Neuronal stem cell (in vitro differentiated cells): Measurements from ENCODE around the gene RRM2.

Experiments used
- DNase-seq: peaks from one replicate; pipeline ENCODE4 v3.0.0-alpha.2; 2013; ENCODE audit warnings: low spot score
- H2AFZ ChIP-seq: one replicate; pipeline ENCODE4 v1.6.1; 2013; ENCODE audit warnings: mild to moderate bottlenecking, low read length, inconsistent platforms
- H2AK5ac ChIP-seq: 2 replicates; pipeline ENCODE4 v1.6.1; 2013; ENCODE audit warnings: low read depth, mild to moderate bottlenecking, inconsistent platforms, low read length, moderate library complexity, mixed read lengths
- H2BK120ac ChIP-seq: 2 replicates; pipeline ENCODE4 v1.6.1; 2013; ENCODE audit warnings: low read depth, mild to moderate bottlenecking, inconsistent platforms, low read length, moderate library complexity, mixed read lengths
- H2BK12ac ChIP-seq: one replicate; pipeline ENCODE4 v1.6.1; 2013; ENCODE audit warnings: low read length, inconsistent platforms
- H2BK15ac ChIP-seq: 2 replicates; pipeline ENCODE4 v1.6.1; 2013; ENCODE audit warnings: mild to moderate bottlenecking, low read length, inconsistent platforms, mixed read lengths
- H2BK5ac ChIP-seq: one replicate; pipeline ENCODE4 v1.6.1; 2013; ENCODE audit warnings: inconsistent platforms, mild to moderate bottlenecking, low read length, moderate library complexity
- H3K14ac ChIP-seq: one replicate; pipeline ENCODE4 v1.6.1; 2013; ENCODE audit warnings: low read length, inconsistent platforms
- H3K18ac ChIP-seq: 2 replicates; pipeline ENCODE4 v1.6.1; 2013; ENCODE audit warnings: low read length, inconsistent platforms
- H3K23ac ChIP-seq: 2 replicates; pipeline ENCODE4 v1.6.1; 2013; ENCODE audit warnings: low read depth, mild to moderate bottlenecking, mixed read lengths, low read length, inconsistent platforms; ENCODE audit not compliant: poor library complexity
- H3K27ac ChIP-seq: replicated peaks from 3 replicates; pipeline ENCODE4 v1.5.1; 2013; ENCODE audit warnings: low read length, inconsistent platforms
- H3K27me3 ChIP-seq, 3 experiments: 2 replicates each; pipeline ENCODE4 v1.6.1; 2013; ENCODE audit warnings: low read length in 3 of 3, mild to moderate bottlenecking in 2 of 3, inconsistent platforms in 1 of 3, low read depth in 1 of 3, mixed read lengths in 1 of 3, moderate library complexity in 1 of 3; ENCODE audit not compliant: control insufficient read depth in 3 of 3, insufficient read depth in 3 of 3
- H3K36me3 ChIP-seq, 2 donors: replicated peaks in 1 of 2; 2 replicates each; pipeline ENCODE4 v1.6.1; 2013; ENCODE audit warnings: low read length in 2 of 2; ENCODE audit not compliant: control insufficient read depth in 2 of 2, insufficient read depth in 2 of 2
- H3K4ac ChIP-seq: 2 replicates; pipeline ENCODE4 v1.6.1; 2013; ENCODE audit warnings: inconsistent platforms, mild to moderate bottlenecking, low read length, moderate library complexity
- H3K4me1 ChIP-seq, 2 donors: 1 replicate in 1 of 2; 2 replicates in 1 of 2; pipeline ENCODE4 v1.6.1; 2013; ENCODE audit warnings: low read length in 2 of 2, low read depth in 1 of 2; ENCODE audit not compliant: control insufficient read depth in 2 of 2, insufficient read depth in 1 of 2
- H3K4me2 ChIP-seq: one replicate; pipeline ENCODE4 v1.6.1; 2013; ENCODE audit warnings: mild to moderate bottlenecking, low read length, inconsistent platforms; ENCODE audit not compliant: insufficient read depth, poor library complexity, severe bottlenecking
- H3K4me3 ChIP-seq, 2 donors: 2 replicates each; pipeline ENCODE4 v1.5.1; 2013; ENCODE audit warnings: low read length in 2 of 2, mild to moderate bottlenecking in 2 of 2, inconsistent platforms in 1 of 2, moderate library complexity in 1 of 2
- H3K79me1 ChIP-seq: one replicate; pipeline ENCODE4 v1.6.1; 2013; ENCODE audit warnings: low read depth, mild to moderate bottlenecking, inconsistent platforms, low read length, moderate library complexity
- H3K9ac ChIP-seq: one replicate; pipeline ENCODE4 v1.6.1; 2013; ENCODE audit warnings: mild to moderate bottlenecking, low read depth, low read length, inconsistent platforms; ENCODE audit not compliant: poor library complexity
- H3K9me3 ChIP-seq, 2 donors: replicated peaks in 1 of 2; 2 replicates each; pipeline versions ENCODE3 to v1.6.1; 2013; ENCODE audit warnings: low read length in 2 of 2, mild to moderate bottlenecking in 2 of 2, inconsistent platforms in 1 of 2, low read depth in 1 of 2, mixed read lengths in 1 of 2, moderate library complexity in 1 of 2; ENCODE audit not compliant: control insufficient read depth in 2 of 2, insufficient read depth in 1 of 2
- H4K8ac ChIP-seq: one replicate; pipeline ENCODE4 v1.6.1; 2013; ENCODE audit warnings: low read depth, mild to moderate bottlenecking, inconsistent platforms, low read length, moderate library complexity
- H4K91ac ChIP-seq: one replicate; pipeline ENCODE4 v1.6.1; 2013; ENCODE audit warnings: low read length, low read depth, mild to moderate bottlenecking, inconsistent platforms; ENCODE audit not compliant: poor library complexity
- WGBS, 2 donors: extraction: QIAGEN DNeasy Blood & Tissue Kit; methylation state at CpG; one replicate each; pipeline ENCODE4 v1.1.7; 2013; ENCODE audit warnings: missing lambda C conversion rate in 2 of 2, mixed read lengths in 1 of 2; ENCODE audit not compliant: insufficient read length in 2 of 2, insufficient replicate concordance in 1 of 2; ENCODE audit errors: extremely low coverage in 2 of 2; 5-methylcytosine and 5-hydroxymethylcytosine counted together

RRM2 gene

GRCh38 chr2:10168221-10168620 lies 45.7 kb downstream of the RRM2 start:
- Histone ChIP-seq H3K9me3 (no peaks in the 10 kb centered on the region), H3K36me3 (peaks cover 9 to 34% of the 10 kb centered on the region in 2 donors), H3K4me1 (peaks cover 19 to 24% of the 10 kb centered on the region in 2 donors), H2AFZ (no peak overlapping the region), H3K4ac (no peak overlapping the region), H3K9ac (no peak overlapping the region), H2BK15ac (no peak overlapping the region), H4K8ac (no peak overlapping the region), H3K18ac (no peak overlapping the region), H3K4me2 (no peak overlapping the region), H2BK12ac (no peak overlapping the region), H3K27ac (no peak overlapping the region), H2BK5ac (no peak overlapping the region), H3K79me1 (peaks cover 3% of the 10 kb centered on the region), H3K23ac (no peak overlapping the region), H3K4me3 (no peak overlapping the region), H3K27me3 (no peaks in the 10 kb centered on the region), H3K14ac (no peak overlapping the region), H4K91ac (no peak overlapping the region), H2BK120ac (no peak overlapping the region), H2AK5ac (no peak overlapping the region)
- DNase-seq, result no peak
- no CpG with 5 or more reads among the region's 5 CpGs for WGBS, 2 donors

- Histone ChIP-seq H2AK5ac (peak overlapping the region; percentile 64), H3K18ac (peak overlapping the region; percentile 46), H3K4ac (no peak overlapping the region), H3K23ac (peak overlapping the region; percentile 33), H4K91ac (no peak overlapping the region), H2BK12ac (no peak overlapping the region), H3K27me3 (no peaks in the 10 kb centered on the region), H2BK5ac (no peak overlapping the region), H2AFZ (no peak overlapping the region), H3K27ac (no peak overlapping the region), H3K14ac (no peak overlapping the region), H3K9ac (no peak overlapping the region), H2BK15ac (no peak overlapping the region), H2BK120ac (peak overlapping the region; percentile 35), H4K8ac (no peak overlapping the region), H3K4me2 (no peak overlapping the region), H3K4me3 (no peak overlapping the region), H3K79me1 (peaks cover 4% of the 10 kb centered on the region), H3K9me3 (no peaks in the 10 kb centered on the region), H3K36me3 (peaks cover 10 to 32% of the 10 kb centered on the region in 2 donors), H3K4me1 (peaks cover 16 to 24% of the 10 kb centered on the region in 2 donors)
- DNase-seq, result no peak
- WGBS, 2 donors, result no CpG with 5 or more reads among the region's 7 CpGs
Measured at GRCh38 chr2:10169053-10169578, 46.6 kb downstream of the RRM2 start.

- H2AFZ ChIP-seq, result no peak overlapping the region
- H3K4me3 ChIP-seq, result no peak overlapping the region
- H2BK5ac ChIP-seq, result peak overlapping the region; percentile 56
- no peak for DNase-seq
- H3K4me1 ChIP-seq, result peaks cover 16 to 24% of the 10 kb centered on the region in 2 donors
- peak overlapping the region; percentile 36 for H3K9ac ChIP-seq
- H2AK5ac ChIP-seq, result peak overlapping the region; percentile 64
- no peak overlapping the region for H3K4me2 ChIP-seq
- H4K91ac ChIP-seq, result no peak overlapping the region
- no peak overlapping the region for H2BK15ac ChIP-seq
- peak overlapping the region; percentile 27 for H3K14ac ChIP-seq
- no peak overlapping the region for H3K27ac ChIP-seq
- no peak overlapping the region for H3K4ac ChIP-seq
- H3K27me3 ChIP-seq, result no peaks in the 10 kb centered on the region
- H3K18ac ChIP-seq, result peak overlapping the region; percentile 46
- no peak overlapping the region for H4K8ac ChIP-seq
- H3K9me3 ChIP-seq, result no peaks in the 10 kb centered on the region
- peaks cover 4% of the 10 kb centered on the region for H3K79me1 ChIP-seq
- H2BK12ac ChIP-seq, result no peak overlapping the region
- no CpG with 5 or more reads among the region's 11 CpGs for WGBS, 2 donors
- peaks cover 8 to 28% of the 10 kb centered on the region in 2 donors for H3K36me3 ChIP-seq
- H2BK120ac ChIP-seq, result peak overlapping the region; percentile 35
- peak overlapping the region; percentile 33 for H3K23ac ChIP-seq
Measured at GRCh38 chr2:10169581-10169980, 47.0 kb downstream of the RRM2 start.

GRCh38 chr2:10170256-10170655 lies 47.7 kb downstream of the RRM2 start:
- no peak overlapping the region for H3K4me3 ChIP-seq
- H2AK5ac ChIP-seq, result no peak overlapping the region
- no peak overlapping the region for H2BK120ac ChIP-seq
- no peaks in the 10 kb centered on the region for H3K9me3 ChIP-seq
- no peak overlapping the region for H2AFZ ChIP-seq
- H3K18ac ChIP-seq, result no peak overlapping the region
- no peaks in the 10 kb centered on the region for H3K27me3 ChIP-seq
- H3K27ac ChIP-seq, result no peak overlapping the region
- no peak overlapping the region for H3K23ac ChIP-seq
- H4K8ac ChIP-seq, result no peak overlapping the region
- H3K4me2 ChIP-seq, result peak overlapping the region; percentile 23
- no peak for DNase-seq
- H3K36me3 ChIP-seq, result peaks cover 8 to 26% of the 10 kb centered on the region in 2 donors
- no peak overlapping the region for H2BK5ac ChIP-seq
- H2BK15ac ChIP-seq, result no peak overlapping the region
- no peak overlapping the region for H3K9ac ChIP-seq
- H3K4ac ChIP-seq, result no peak overlapping the region
- H2BK12ac ChIP-seq, result no peak overlapping the region
- peaks cover 16 to 24% of the 10 kb centered on the region in 2 donors for H3K4me1 ChIP-seq
- WGBS, 2 donors, result no CpG with 5 or more reads among the region's 9 CpGs
- no peak overlapping the region for H3K14ac ChIP-seq
- peaks cover 4% of the 10 kb centered on the region for H3K79me1 ChIP-seq
- no peak overlapping the region for H4K91ac ChIP-seq
